SJSA1 (cell line): ENCODE results near the gene TOP2A. TPM values are rescaled to one million over a fixed set of nuclear protein-coding genes. Genes with fewer than 3 reads are reported as not detected.
"Not testable (repeated sequence)": the region's sequence is repeated elsewhere in the genome, so short reads cannot be mapped to it uniquely, and the experiment has no call there.

Experiments used
- DNase-seq, 2 experiments: peaks; one replicate each; pipeline ENCODE4 v3.0.0-alpha.2; 2015 to 2020; ENCODE audit warnings: low spot score in 2 of 2, low read depth in 1 of 2
- H3K27ac ChIP-seq: fragments of 250-450 bp; sonication (Bioruptor Pico); 2 replicates; pipeline ENCODE4 v1.5.1; 2020; ENCODE audit warnings: mild to moderate bottlenecking, moderate library complexity
- H3K27me3 ChIP-seq: fragments of 250-450 bp; sonication (Bioruptor Pico); replicated peaks from 2 replicates; pipeline ENCODE4 v1.5.1; 2020; ENCODE audit warnings: mild to moderate bottlenecking, moderate library complexity
- H3K36me3 ChIP-seq: fragments of 250-450 bp; sonication (Bioruptor Pico); 2 replicates; pipeline ENCODE4 v1.5.1; 2020; ENCODE audit warnings: mild to moderate bottlenecking
- H3K4me1 ChIP-seq: fragments of 250-450 bp; sonication (Bioruptor Pico); replicated peaks from 2 replicates; pipeline ENCODE4 v1.6.1; 2021; ENCODE audit warnings: mild to moderate bottlenecking
- H3K4me3 ChIP-seq: fragments of 250-450 bp; sonication (Bioruptor Pico); 2 replicates; pipeline ENCODE4 v1.5.1; 2020; ENCODE audit warnings: mild to moderate bottlenecking
- H3K9me3 ChIP-seq: fragments of 250-450 bp; sonication (Bioruptor Pico); replicated peaks from 2 replicates; pipeline ENCODE4 v1.5.1; 2020; ENCODE audit warnings: mild to moderate bottlenecking
- total RNA-seq: library from RNA; depleted of rRNA; stranded (reverse); fragments of >200 nt; shearing (Covaris generic); gene quantifications from 2 replicates; pipeline ENCODE4 v1.2.3, GENCODE V29; 2014

The TOP2A gene
- total RNA-seq, 1 experiment from 2014 or later, result 389 TPM

DNA sequence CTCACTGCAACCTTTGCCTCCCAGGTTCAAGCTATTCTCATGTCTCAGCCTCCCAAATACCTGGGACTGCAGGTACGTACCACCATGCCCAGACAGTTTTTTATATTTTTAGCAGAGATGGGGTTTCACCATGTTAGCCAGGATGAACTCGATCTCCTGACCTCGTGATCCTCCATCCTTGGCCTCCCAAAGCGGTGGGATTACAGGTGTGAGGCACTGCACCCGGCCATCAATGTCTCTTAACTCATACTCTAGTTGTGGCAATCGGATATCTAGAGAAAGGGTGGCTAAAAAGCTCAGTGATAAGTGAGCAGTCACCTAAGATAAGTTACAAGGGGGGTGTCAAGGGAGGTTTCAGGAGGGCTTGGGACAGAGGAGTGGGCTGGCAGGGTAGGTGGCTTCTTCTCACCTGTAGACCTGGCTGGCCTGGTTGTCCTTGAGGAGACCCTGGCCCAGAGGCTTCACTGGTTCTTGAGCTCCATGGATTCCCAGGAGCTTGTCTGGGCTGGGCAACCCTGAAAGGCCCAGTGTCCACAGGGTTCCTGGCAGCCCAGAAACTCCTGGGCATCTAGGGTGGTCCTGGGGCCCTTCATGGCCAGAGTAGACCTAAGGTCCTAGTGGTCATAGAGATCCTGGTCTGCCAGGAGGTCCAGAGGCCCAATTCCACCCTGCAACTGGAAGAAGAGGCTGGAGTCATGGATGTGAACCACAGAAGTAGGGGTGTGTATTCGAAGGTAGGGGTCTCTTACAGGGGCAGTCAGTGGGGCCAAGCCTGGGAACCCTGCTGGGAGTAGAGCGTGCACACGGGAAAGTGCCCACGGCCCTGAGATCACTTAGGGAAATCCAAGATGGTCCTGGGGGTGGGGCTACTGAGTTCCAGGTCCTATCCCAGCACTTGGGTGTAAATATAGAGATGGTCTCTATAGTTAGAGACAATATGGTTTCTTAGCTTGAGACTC is 12.9 kb upstream of the TOP2A start:
- H3K4me3 ChIP-seq, result no peak overlapping the region
- H3K36me3 ChIP-seq, result no peaks in the 10 kb centered on the region
- H3K27ac ChIP-seq, result no peak overlapping the region
- no peaks in the 10 kb centered on the region for H3K4me1 ChIP-seq
- DNase-seq, result no peak
- no peaks in the 10 kb centered on the region for H3K9me3 ChIP-seq
- H3K27me3 ChIP-seq, result no peaks in the 10 kb centered on the region

DNA sequence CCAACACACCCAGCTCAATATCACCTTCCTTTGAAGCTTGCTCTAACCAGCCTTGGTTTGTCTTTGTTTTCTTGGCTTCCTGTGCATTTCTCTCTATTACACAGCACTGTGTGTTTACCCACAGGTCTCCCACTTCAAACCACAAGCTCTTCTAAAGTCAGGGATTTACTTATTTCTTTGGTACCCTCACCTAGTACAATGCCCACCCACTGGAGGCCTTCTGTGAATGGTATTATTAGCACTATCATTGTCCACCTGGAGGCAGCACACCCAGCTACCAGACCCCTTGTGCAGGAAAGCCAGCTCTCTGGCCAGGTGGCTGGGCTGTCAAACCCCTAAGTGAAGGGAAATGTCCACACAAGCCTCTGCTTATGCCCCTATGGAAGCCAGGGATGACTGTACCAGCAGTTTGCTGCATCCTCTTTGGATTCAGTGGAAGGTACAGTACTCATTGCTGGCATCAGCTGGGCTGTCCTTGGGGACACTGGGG is 9.4 kb upstream of the TOP2A start:
- no peak for DNase-seq
- H3K27ac ChIP-seq, result no peak overlapping the region
- no peaks in the 10 kb centered on the region for H3K27me3 ChIP-seq
- no peaks in the 10 kb centered on the region for H3K9me3 ChIP-seq
- no peak overlapping the region for H3K4me3 ChIP-seq
- H3K36me3 ChIP-seq, result no peaks in the 10 kb centered on the region
- H3K4me1 ChIP-seq, result peaks cover 3% of the 10 kb centered on the region; the same call in 1 of the 2 replicates

DNA sequence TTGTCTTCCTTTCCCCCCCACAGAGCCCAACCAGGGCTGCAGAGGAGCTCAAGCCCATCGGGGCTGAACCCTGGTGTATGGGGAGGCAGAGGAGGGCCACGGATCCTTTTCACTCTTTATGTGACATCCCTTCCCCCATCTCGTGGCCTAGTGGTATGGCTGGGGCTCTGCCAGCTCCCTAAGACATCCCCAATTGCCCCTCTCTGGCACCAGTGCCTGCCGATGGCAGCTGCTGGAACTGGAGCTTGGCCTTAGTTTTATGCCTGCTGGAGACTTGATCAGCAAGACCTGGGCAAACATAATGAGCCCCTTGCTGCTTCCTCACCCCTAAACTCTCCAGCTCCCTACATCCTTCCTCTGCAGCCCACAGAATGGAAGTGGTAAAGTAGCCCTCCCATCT is 8.0 kb upstream of the TOP2A start:
- H3K4me1 ChIP-seq, result peaks cover 3% of the 10 kb centered on the region; the same call in 1 of the 2 replicates
- H3K27me3 ChIP-seq, result no peaks in the 10 kb centered on the region
- H3K4me3 ChIP-seq, result no peak overlapping the region
- H3K36me3 ChIP-seq, result no peaks in the 10 kb centered on the region
- no peaks in the 10 kb centered on the region for H3K9me3 ChIP-seq
- H3K27ac ChIP-seq, result no peak overlapping the region
- DNase-seq, result no peak

DNA sequence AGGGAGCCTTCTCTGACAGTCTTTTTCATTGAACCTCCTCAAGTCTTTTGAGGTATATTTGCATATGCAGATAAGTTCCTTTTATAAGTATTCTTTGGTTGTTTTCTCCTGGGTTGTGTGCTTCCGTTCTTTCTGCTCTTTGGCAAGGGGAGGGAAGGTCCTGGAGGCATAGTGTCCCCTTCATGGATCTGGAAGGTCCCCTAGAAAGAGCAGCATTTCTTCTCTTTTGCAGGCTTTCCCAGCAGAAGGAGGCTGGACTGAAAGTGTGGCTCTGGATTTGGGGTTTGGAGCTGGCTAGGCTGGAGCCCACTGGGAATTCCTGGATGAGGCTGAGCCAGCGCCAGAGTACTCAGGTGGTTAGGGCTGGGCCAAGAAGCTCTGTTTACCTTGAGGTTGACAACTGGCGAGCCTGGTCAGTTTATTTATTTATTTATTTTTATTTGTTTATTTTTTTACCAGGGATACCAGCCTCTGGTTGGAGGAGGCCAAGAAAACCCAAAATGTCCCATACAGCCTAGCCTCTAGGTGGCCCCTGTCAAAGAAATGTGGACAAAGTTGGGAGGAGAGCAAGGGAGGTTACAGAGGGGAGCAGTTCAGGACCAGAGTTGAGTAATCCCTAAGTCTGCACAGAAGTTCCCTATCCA is 5.4 kb upstream of the TOP2A start:
- Histone ChIP-seq H3K27me3 (no peaks in the 10 kb centered on the region), H3K4me1 (peaks cover 6% of the 10 kb centered on the region), H3K4me3 (no peak overlapping the region), H3K9me3 (no peaks in the 10 kb centered on the region), H3K36me3 (no peaks in the 10 kb centered on the region), H3K27ac (no peak overlapping the region)
- no peak for DNase-seq

DNA sequence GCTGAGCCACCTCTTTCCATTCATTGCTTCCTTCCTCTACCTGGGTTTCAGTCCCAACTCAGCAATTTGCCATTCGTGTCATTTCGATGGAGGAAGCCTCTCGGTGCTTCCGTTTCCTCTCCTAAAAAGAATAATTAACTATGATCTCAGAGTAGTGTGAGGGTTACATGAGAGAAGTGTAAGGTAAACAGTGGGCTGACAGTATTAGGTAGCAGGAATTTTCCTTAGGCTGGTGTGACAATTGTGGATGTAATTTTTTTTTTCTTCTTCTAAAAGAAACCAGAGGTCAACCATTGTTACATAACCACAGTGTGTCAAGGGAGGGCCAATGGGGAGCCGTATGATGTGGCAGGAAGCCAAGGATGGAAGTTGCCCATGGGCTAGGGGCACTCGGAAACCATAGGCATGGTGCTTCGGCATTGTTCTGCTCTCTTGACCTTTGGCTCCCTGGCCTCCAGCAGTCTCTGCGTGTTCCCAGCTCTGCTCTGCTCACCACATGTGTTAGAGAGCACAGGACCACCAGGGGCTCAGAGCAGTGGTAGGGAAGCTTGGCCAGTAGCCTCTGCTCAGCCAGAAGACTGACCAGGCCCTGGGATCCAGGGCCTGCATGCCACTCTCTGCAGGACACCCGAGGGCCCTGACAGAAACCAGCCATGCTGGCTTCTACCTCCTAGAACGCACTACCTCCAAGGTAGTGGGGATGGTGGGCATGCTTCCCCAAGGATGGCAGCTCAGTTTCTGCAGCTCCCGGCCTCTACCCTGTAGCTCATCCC is 2.0 kb upstream of the TOP2A start:
- Histone ChIP-seq H3K4me1 (peaks cover 22% of the 10 kb centered on the region), H3K4me3 (no peak overlapping the region), H3K27me3 (no peaks in the 10 kb centered on the region), H3K27ac (no peak overlapping the region), H3K9me3 (no peaks in the 10 kb centered on the region), H3K36me3 (peaks cover 29% of the 10 kb centered on the region)
- no peak for DNase-seq

DNA sequence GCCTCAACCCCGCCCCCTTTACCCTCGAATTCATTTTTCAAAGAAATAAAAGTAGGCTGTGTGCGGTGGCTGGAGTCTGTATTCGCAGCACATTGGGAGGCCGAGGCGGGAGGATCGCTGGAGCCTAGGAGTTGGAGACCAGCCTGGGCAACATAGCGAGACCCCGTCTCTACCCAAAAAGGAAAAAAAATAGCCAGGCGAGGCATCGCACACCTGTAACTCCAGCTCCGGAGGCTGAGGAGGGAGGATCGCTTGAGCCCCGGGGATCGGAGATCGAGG is 671 bp upstream of the TOP2A start:
- no peak for DNase-seq
- H3K36me3 ChIP-seq, result peaks cover 43% of the 10 kb centered on the region
- peaks cover 22% of the 10 kb centered on the region for H3K4me1 ChIP-seq
- H3K9me3 ChIP-seq, result no peaks in the 10 kb centered on the region
- peak overlapping the region; percentile 69 for H3K27ac ChIP-seq
- H3K27me3 ChIP-seq, result no peaks in the 10 kb centered on the region
- peak overlapping the region; percentile 79 for H3K4me3 ChIP-seq

DNA sequence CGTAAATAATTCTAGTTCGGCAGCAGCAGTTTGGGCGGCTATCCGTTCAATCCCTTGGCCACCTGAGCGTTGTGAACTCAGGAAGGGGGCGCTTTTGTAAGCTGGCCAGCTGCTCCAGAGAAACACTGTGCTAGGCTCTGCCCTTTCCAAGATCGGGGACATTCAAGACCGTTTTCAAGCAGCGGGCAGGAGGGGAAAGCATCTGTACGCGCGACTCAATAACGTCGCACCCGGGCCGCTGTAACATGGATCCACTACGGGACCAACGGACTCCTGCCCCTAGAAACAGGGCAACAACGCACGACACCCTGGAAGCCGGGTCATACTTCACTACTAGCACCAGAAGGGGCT is 463 bp downstream of the TOP2A start:
- H3K27ac ChIP-seq, result peak overlapping the region; percentile 96
- H3K27me3 ChIP-seq, result no peaks in the 10 kb centered on the region
- no peaks in the 10 kb centered on the region for H3K9me3 ChIP-seq
- no peak for DNase-seq
- H3K4me3 ChIP-seq, result peak overlapping the region; percentile 79
- H3K4me1 ChIP-seq, result peaks cover 19% of the 10 kb centered on the region
- H3K36me3 ChIP-seq, result peaks cover 54% of the 10 kb centered on the region

DNA sequence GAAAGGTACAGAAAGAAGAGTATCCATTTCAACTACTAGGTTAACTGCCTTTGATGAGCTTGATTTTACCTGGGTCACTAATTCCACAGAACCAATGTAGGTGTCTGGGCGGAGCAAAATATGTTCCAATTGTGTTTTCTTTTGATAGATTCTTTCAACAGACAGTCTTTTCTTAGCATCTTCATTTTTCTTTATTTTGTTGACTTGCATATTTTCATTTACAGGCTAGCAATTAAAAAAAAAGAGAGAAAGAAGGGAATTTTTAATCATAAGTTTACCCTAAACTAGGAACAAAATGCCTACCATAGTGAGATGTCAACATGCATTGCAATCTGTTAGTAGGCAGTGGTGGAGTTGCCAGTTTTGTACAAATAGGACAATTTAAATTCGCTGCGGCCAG is 1.0 kb downstream of the TOP2A start:
- H3K27ac ChIP-seq, result peak overlapping the region; percentile 96
- no peak for DNase-seq
- peak overlapping the region; percentile 79 for H3K4me3 ChIP-seq
- no peaks in the 10 kb centered on the region for H3K27me3 ChIP-seq
- no peaks in the 10 kb centered on the region for H3K9me3 ChIP-seq
- peaks cover 19% of the 10 kb centered on the region for H3K4me1 ChIP-seq
- peaks cover 60% of the 10 kb centered on the region for H3K36me3 ChIP-seq

DNA sequence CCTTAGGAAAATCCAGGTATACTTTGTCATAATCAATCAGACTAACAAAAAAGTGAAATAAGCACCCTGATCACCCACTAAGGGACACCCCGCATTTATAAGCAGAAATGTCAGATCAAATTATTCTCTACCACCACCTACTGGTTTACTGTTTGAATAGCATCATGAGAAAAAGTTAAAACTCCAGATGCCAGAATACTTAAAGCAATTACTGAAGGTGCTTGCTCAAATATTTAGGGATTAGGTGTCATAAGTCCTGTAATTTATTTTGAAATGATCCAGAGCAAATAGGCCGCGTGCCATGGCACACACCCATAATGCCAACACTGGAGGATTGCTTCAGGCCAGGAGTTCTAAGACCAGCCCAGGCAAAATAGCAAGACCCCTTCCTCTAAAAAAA is 2.3 kb downstream of the TOP2A start:
- Histone ChIP-seq H3K4me3 (peak overlapping the region; percentile 10), H3K9me3 (no peaks in the 10 kb centered on the region), H3K27me3 (no peaks in the 10 kb centered on the region; the same call in 1 of the 2 replicates), H3K36me3 (peaks cover 73% of the 10 kb centered on the region), H3K4me1 (peaks cover 19% of the 10 kb centered on the region), H3K27ac (peak overlapping the region; percentile 55)
- peak in 1 of 2 experiments; percentile 44 for DNase-seq

DNA sequence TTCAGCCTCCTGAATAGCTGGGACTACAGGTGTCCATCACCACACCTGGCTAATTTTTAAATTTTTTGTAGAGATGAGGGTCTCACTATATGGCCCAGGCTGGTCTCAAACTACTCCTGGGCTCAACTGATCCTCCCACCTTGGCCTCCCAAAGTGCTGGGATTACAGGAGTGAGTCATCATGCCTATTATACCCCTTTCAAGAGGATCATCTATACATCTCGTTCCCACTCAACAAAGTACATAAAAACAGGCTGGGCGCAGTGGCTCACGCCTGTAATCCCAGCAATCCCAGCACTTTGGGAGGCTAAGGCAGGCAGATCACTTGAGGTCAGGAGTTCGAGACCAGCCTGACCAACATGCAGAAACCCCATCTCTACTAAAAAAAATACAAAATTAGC is 3.4 kb downstream of the TOP2A start:
- DNase-seq, result not testable (repeated sequence)
- peaks cover 84% of the 10 kb centered on the region for H3K36me3 ChIP-seq
- peaks cover 19% of the 10 kb centered on the region for H3K4me1 ChIP-seq

DNA sequence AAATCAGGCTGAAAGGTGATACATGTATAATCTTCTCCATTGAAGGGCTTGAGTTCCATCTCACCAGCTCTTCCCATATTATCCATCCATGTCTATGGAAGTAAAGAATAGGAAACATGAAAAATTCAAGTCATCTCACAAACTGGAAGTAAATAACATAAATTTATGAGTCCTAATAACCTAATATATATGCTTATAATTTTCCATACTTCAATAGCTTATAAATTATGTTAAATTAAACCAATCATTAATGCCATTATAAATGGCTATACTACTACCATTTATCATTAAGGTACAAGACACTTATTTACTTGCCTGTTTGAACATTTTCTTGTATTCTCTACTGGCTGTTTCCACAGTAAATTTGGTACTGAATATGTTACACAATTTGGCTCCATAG is 4.8 kb downstream of the TOP2A start:
- no peak overlapping the region for H3K27ac ChIP-seq
- peaks cover 15% of the 10 kb centered on the region for H3K4me1 ChIP-seq
- H3K36me3 ChIP-seq, result peaks cover 95% of the 10 kb centered on the region
- H3K9me3 ChIP-seq, result no peaks in the 10 kb centered on the region
- no peaks in the 10 kb centered on the region; the same call in 1 of the 2 replicates for H3K27me3 ChIP-seq
- no peak for DNase-seq
- H3K4me3 ChIP-seq, result no peak overlapping the region

More for the DNA sequence above, 3.4 kb downstream of the TOP2A start:
- not testable (repeated sequence) for H3K9me3 ChIP-seq, H3K4me3 ChIP-seq, H3K27me3 ChIP-seq
- 0 out of 2 replicates have a peak overlapping the region, but pooled peaks have one; percentile 14 for H3K27ac ChIP-seq

DNA sequence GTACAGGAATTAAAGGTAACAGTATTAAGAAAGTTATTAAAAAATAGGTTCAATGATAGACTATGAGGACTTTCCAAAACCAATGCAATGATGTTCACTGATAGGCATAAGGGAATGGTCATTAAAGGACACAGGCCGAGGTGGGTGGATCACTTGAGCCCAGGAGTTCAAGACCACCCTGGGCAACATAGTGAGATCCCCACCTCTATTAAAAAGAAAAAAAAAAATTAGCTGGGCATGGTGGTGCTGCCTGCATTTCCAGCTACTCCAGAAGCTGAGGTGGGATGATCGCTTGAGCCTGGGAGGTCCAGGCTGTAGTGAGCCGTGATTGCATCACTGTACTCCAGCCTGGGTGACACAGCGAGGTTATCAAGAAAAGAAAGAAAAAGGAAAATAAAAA is 5.9 kb downstream of the TOP2A start:
- Histone ChIP-seq H3K36me3 (peaks cover 97% of the 10 kb centered on the region), H3K4me3 (no peak overlapping the region), H3K9me3 (no peaks in the 10 kb centered on the region), H3K27ac (no peak overlapping the region), H3K4me1 (peaks cover 15% of the 10 kb centered on the region), H3K27me3 (no peaks in the 10 kb centered on the region; the same call in 1 of the 2 replicates)
- DNase-seq, result no peak

DNA sequence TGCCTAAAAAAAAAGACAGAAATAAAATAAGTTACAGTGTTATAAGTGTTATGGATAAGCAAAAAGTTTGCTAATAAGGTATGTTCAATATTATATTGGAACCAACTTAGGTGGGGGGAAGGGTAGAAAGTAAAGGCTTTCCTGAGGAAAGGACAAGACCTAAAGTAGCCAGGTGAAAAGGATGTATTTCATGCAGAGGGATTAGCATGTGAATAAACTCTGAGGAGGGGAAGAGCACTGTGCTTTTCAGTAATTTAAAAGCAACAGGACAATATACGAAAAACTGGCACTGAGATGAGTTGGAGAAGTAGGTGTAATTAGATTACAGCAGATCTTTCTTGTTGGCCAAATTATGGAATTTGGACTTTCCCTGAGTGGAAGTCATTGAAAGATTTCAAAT is 7.6 kb downstream of the TOP2A start:
- Histone ChIP-seq H3K27ac (no peak overlapping the region), H3K4me3 (no peak overlapping the region), H3K9me3 (no peaks in the 10 kb centered on the region), H3K27me3 (no peaks in the 10 kb centered on the region; the same call in 1 of the 2 replicates), H3K36me3 (peaks cover 97% of the 10 kb centered on the region), H3K4me1 (peaks cover 2% of the 10 kb centered on the region)
- no peak for DNase-seq
